ENCODE measurements around the gene TMEM108. TPM values are rescaled to one million over a fixed set of nuclear protein-coding genes. Genes with fewer than 3 reads are reported as not detected.

TMEM108 gene
- total and polyA plus RNA-seq, 2 of the 4 experiments (the other 2 are of a cell fraction), result 0.18 to 2.2 TPM

DNA sequence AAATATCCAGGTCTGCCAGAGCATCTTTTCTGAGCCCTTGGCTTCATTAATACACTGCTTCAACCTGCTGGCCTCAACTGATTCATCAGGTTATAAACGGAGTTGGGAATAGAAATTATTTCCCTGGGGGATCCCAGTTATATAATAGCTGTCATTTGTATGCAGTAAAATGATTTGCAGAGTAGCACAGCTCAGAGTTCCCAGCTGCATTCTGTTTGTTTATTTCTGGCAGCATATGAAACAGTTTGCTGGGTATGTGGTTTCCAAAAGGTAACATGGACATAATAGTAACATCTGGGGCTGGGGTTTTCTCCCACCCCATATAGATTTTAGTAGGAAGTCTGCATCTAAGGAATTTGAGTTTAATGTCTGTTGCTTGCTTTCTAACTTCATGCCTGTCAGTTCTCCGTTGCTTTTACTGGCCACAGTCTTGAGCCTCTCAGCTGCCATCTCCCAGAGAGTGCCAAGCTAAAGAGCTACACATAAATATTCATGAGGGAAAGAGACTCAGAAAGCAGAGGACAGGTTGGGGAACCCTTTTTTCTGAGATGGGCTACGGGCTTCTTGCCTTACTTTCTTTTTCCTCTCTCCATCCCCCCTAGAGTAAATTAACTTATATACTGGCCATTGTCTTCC lies 124.6 kb downstream of the TMEM108 start:
- no peak for ATAC-seq (ENCODE audit: low read depth)
- dilution Hi-C loops (cut with HindIII; ENCODE audit: low sequenced_read_pairs, unreplicated experiment), result no loop called here
- DNase-seq, result no peak
- H2BK15ac ChIP-seq (ENCODE audit: low read depth, low read length), result no peak overlapping the region
- no peak overlapping the region for H4K5ac ChIP-seq (ENCODE audit: low read depth, low read length)
- no peaks in the 10 kb centered on the region for H3K79me1 ChIP-seq (ENCODE audit: low read depth in 1 of 2, low read length in 2 of 2)
- peaks cover 1% of the 10 kb centered on the region; the same call in 1 of the 2 replicates for H3K9me3 ChIP-seq (ENCODE audit: control insufficient read depth, insufficient read depth, low read length)
- no peak for TF ChIP-seq CHD1 (IDR thresholded peaks at IDR 0.05; ENCODE audit: low read depth, low read length)
- TF ChIP-seq SMC3 (IDR thresholded peaks at IDR 0.05; ENCODE audit: low read depth, low read length), result no peak
- TF ChIP-seq, protein P1, sequence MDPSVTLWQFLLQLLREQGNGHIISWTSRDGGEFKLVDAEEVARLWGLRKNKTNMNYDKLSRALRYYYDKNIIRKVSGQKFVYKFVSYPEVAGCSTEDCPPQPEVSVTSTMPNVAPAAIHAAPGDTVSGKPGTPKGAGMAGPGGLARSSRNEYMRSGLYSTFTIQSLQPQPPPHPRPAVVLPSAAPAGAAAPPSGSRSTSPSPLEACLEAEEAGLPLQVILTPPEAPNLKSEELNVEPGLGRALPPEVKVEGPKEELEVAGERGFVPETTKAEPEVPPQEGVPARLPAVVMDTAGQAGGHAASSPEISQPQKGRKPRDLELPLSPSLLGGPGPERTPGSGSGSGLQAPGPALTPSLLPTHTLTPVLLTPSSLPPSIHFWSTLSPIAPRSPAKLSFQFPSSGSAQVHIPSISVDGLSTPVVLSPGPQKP (IDR thresholded peaks at IDR 0.05; ENCODE audit: borderline replicate concordance, low read depth, low read length), result no peak
- TF ChIP-seq NFE2L2 (IDR thresholded peaks at IDR 0.05; ENCODE audit: low read depth, low read length), result no peak
- TF ChIP-seq FOS (IDR thresholded peaks at IDR 0.05; ENCODE audit: low read depth, low read length), result no peak
- TF ChIP-seq, protein P2, sequence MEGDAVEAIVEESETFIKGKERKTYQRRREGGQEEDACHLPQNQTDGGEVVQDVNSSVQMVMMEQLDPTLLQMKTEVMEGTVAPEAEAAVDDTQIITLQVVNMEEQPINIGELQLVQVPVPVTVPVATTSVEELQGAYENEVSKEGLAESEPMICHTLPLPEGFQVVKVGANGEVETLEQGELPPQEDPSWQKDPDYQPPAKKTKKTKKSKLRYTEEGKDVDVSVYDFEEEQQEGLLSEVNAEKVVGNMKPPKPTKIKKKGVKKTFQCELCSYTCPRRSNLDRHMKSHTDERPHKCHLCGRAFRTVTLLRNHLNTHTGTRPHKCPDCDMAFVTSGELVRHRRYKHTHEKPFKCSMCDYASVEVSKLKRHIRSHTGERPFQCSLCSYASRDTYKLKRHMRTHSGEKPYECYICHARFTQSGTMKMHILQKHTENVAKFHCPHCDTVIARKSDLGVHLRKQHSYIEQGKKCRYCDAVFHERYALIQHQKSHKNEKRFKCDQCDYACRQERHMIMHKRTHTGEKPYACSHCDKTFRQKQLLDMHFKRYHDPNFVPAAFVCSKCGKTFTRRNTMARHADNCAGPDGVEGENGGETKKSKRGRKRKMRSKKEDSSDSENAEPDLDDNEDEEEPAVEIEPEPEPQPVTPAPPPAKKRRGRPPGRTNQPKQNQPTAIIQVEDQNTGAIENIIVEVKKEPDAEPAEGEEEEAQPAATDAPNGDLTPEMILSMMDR (conservative IDR thresholded peaks at IDR 0.05; ENCODE audit: low read depth, low read length), result no peak
- no peak for TF ChIP-seq CEBPB (IDR thresholded peaks at IDR 0.05; ENCODE audit: low read depth, low read length)
- no peak for TF ChIP-seq MXI1 (IDR thresholded peaks at IDR 0.05; ENCODE audit: borderline replicate concordance, low read depth, low read length)
- TF ChIP-seq RCOR1 (IDR thresholded peaks at IDR 0.05; ENCODE audit: insufficient replicate concordance, low read length), result no peak
- no peak for TF ChIP-seq MAZ (IDR thresholded peaks at IDR 0.05; ENCODE audit: borderline replicate concordance, low read depth, low read length)
- no peak for TF ChIP-seq RAD21 (IDR thresholded peaks at IDR 0.05; ENCODE audit: low read length)
- TF ChIP-seq MAFK (IDR thresholded peaks at IDR 0.05; ENCODE audit: low read depth, low read length), result no peak
- no peak for TF ChIP-seq BHLHE40 (IDR thresholded peaks at IDR 0.05; ENCODE audit: low read depth, low read length)
- H3K36me3 ChIP-seq (ENCODE audit: control insufficient read depth, insufficient read depth, low read length), result no peaks in the 10 kb centered on the region
- H3K4ac ChIP-seq (ENCODE audit: low read depth, low read length), result no peak overlapping the region
- no peak overlapping the region for H2BK20ac ChIP-seq (ENCODE audit: low read depth, low read length)
- no peaks in the 10 kb centered on the region for H4K20me1 ChIP-seq (ENCODE audit: insufficient read depth, low read length)
- no peak overlapping the region for H3K4me3 ChIP-seq (ENCODE audit: insufficient read depth, low read depth, low read length)
- no peak overlapping the region for H2AFZ ChIP-seq (replicated peaks; ENCODE audit: low read length, poor library complexity)
- H3K9me1 ChIP-seq (ENCODE audit: insufficient read depth, low read length), result no peaks in the 10 kb centered on the region
- no peak overlapping the region for H3K27ac ChIP-seq (ENCODE audit: insufficient read depth, low read length)
- no peak overlapping the region for H3K14ac ChIP-seq (replicated peaks; ENCODE audit: low read depth, low read length)
- H2AK5ac ChIP-seq (ENCODE audit: low read depth, low read length), result no peak overlapping the region
- ChIA-PET CTCF (no interaction called here), POLR2A (ENCODE audit: unreplicated experiment) (no interaction called here)
- no peaks in the 10 kb centered on the region for H3K27me3 ChIP-seq (ENCODE audit: control insufficient read depth, insufficient read depth, low read length)
- BruUV-seq (replicated peaks), result no TSS peak
- no peak overlapping the region for H3K56ac ChIP-seq (ENCODE audit: extremely low read depth, insufficient read depth, low read length)
- no peak overlapping the region for H3K23ac ChIP-seq (ENCODE audit: low read depth, low read length)
- H3K18ac ChIP-seq (ENCODE audit: low read depth, low read length), result no peak overlapping the region
- H3K4me1 ChIP-seq (ENCODE audit: control insufficient read depth, insufficient read depth, low read length), result no peaks in the 10 kb centered on the region
- no peak overlapping the region for H4K8ac ChIP-seq (ENCODE audit: low read depth in 2 of 2, low read length in 2 of 2)
- H2BK120ac ChIP-seq (ENCODE audit: low read depth, low read length), result no peak overlapping the region
- no peak overlapping the region for H2AK9ac ChIP-seq (replicated peaks; ENCODE audit: low read depth, low read length, poor library complexity)
- H2BK5ac ChIP-seq (ENCODE audit: low read depth, low read length, poor library complexity, severe bottlenecking), result no peak overlapping the region
- intact Hi-C loops (cut with micrococcal nuclease), result no loop called here
- no CpG with 5 or more reads among the region's 3 CpGs for WGBS, 2 experiments (ENCODE audit: extremely low coverage in 2 of 2, insufficient read length in 1 of 2)
- H4K91ac ChIP-seq (ENCODE audit: insufficient read depth, low read depth, low read length), result no peak overlapping the region
- no peak overlapping the region for H3K9ac ChIP-seq (ENCODE audit: low read depth, low read length)
- in situ Hi-C loops (cut with MboI; ENCODE audit: low sequenced_read_pairs), result no loop called here
- no peak overlapping the region for H3K4me2 ChIP-seq (ENCODE audit: low read depth, low read length)
